ENCODE data around the gene NDUFS5. TPM values are rescaled to one million over a fixed set of nuclear protein-coding genes. Genes with fewer than 3 reads are reported as not detected.

The NDUFS5 gene
- total and polyA plus RNA-seq, 10 of the 15 experiments (the other 5 are each of a cell fraction or from before 2014, with no cell fraction given) = 240 to 1,578 (median 831) TPM

DNA sequence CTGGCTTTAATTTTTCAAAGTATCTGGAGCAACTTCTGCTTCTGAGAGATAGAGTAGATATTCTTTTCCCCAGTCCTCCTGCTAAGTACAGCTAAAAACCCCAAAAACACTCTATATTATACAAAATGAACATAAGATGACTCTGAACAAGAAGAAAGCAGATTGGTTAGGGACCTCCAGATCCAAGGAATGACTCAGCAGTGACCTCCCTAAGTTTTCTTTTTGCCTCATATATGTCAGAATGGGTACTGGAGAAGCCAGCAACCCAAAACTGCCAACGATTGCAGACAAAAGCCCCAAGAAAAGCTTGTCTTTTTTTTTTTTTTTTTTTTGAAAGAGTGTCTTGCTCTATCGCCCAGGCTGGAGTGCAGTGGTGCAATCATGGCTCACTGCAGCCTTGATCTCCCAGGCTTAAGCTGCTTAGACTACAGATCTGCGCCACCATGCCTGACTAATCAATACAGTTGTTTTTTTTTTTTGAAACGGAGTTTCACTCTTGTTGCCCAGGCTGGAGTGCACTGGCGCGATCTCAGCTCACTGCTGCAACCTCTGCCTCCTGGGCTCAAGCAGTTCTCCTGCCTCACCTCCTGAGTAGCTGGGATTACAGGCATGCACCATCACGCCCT, 22.7 kb downstream of the NDUFS5 start (continued):
- TF ChIP-seq MXI1 (IDR thresholded peaks at IDR 0.05; ENCODE audit: low read depth, low read length) (no peak), STAT3 (IDR thresholded peaks at IDR 0.05; ENCODE audit: low read depth, low read length) (no peak), E4F1 (IDR thresholded peaks at IDR 0.05; ENCODE audit: borderline replicate concordance, partially characterized antibody) (no peak), IKZF1 (conservative IDR thresholded peaks at IDR 0.05) (no peak)

GRCh38 chr1:39050001-39050400, 23.9 kb downstream of the NDUFS5 start:
- H3K27me3 ChIP-seq (replicated peaks in 1 of 2; ENCODE audit: control insufficient read depth in 2 of 2, insufficient read depth in 2 of 2, low read length in 1 of 2) = no peaks in the 10 kb centered on the region
- TF ChIP-seq ZNF622 (IDR thresholded peaks at IDR 0.05) = no peak
- TF ChIP-seq NFIC (IDR thresholded peaks at IDR 0.05; ENCODE audit: low read depth, low read length) = no peak
- no peak for TF ChIP-seq HCFC1 (IDR thresholded peaks at IDR 0.05; ENCODE audit: low read length)
- TF ChIP-seq, protein P1, sequence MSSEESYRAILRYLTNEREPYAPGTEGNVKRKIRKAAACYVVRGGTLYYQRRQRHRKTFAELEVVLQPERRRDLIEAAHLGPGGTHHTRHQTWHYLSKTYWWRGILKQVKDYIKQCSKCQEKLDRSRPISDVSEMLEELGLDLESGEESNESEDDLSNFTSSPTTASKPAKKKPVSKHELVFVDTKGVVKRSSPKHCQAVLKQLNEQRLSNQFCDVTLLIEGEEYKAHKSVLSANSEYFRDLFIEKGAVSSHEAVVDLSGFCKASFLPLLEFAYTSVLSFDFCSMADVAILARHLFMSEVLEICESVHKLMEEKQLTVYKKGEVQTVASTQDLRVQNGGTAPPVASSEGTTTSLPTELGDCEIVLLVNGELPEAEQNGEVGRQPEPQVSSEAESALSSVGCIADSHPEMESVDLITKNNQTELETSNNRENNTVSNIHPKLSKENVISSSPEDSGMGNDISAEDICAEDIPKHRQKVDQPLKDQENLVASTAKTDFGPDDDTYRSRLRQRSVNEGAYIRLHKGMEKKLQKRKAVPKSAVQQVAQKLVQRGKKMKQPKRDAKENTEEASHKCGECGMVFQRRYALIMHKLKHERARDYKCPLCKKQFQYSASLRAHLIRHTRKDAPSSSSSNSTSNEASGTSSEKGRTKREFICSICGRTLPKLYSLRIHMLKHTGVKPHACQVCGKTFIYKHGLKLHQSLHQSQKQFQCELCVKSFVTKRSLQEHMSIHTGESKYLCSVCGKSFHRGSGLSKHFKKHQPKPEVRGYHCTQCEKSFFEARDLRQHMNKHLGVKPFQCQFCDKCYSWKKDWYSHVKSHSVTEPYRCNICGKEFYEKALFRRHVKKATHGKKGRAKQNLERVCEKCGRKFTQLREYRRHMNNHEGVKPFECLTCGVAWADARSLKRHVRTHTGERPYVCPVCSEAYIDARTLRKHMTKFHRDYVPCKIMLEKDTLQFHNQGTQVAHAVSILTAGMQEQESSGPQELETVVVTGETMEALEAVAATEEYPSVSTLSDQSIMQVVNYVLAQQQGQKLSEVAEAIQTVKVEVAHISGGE (CRISPR knock-in tag; IDR thresholded peaks at IDR 0.05) = no peak
- no peak for TF ChIP-seq HDAC6 (IDR thresholded peaks at IDR 0.05; ENCODE audit: unreplicated experiment)
- no peak for TF ChIP-seq ZBTB4 (CRISPR knock-in tag; IDR thresholded peaks at IDR 0.05)
- DNase-seq (ENCODE audit: low read depth, low spot score) (no peak), ATAC-seq (no peak), FAIRE-seq (no peak)
- CTCF ChIA-PET = no interaction called here
- BruUV-seq (replicated peaks) = no TSS peak
- no peak overlapping the region for H3K4me2 ChIP-seq (ENCODE audit: control insufficient read depth, insufficient read depth)
- H3K36me3 ChIP-seq (ENCODE audit: control insufficient read depth in 2 of 2, insufficient read depth in 2 of 2, low read length in 1 of 2) = no peaks in the 10 kb centered on the region; a peak in 1 of 4 replicates
- POLR2A ChIA-PET = no interaction called here
- H3K9ac ChIP-seq (ENCODE audit: control insufficient read depth, insufficient read depth, low read length) = no peak overlapping the region
- peaks cover 13% of the 10 kb centered on the region for H3K4me1 ChIP-seq (ENCODE audit: control insufficient read depth, insufficient read depth, low read length)
- intact Hi-C loops (cut with micrococcal nuclease; ENCODE audit: unreplicated experiment) = no loop called here
- in situ Hi-C loops (cut with MboI) = no loop called here
- 96% methylated on average over 4 of the region's 4 CpGs for WGBS (ENCODE audit: insufficient coverage, insufficient replicate concordance, low lambda C conversion rate, missing lambda C conversion rate)
- H4K20me1 ChIP-seq (ENCODE audit: control insufficient read depth, insufficient read depth) = no peaks in the 10 kb centered on the region
- H3K27ac ChIP-seq (ENCODE audit: control insufficient read depth, insufficient read depth) = no peak overlapping the region
- SMC1A ChIA-PET (ENCODE audit: uncharacterized antibody, unreplicated experiment) = no interaction called here
- H3K4me3 ChIP-seq = no peak overlapping the region
- H3K9me3 ChIP-seq (replicated peaks; ENCODE audit: control insufficient read depth, insufficient read depth, low read length) = no peaks in the 10 kb centered on the region
- H3K79me2 ChIP-seq (ENCODE audit: control insufficient read depth, insufficient read depth, low read length) = no peaks in the 10 kb centered on the region
- H2AFZ ChIP-seq (ENCODE audit: control insufficient read depth, low read depth, low read length) = no peak overlapping the region
- RAD21 ChIA-PET (ENCODE audit: unreplicated experiment) = no interaction called here
